Progenitor cell of endocrine pancreas (in vitro differentiated cells): ENCODE measurements around the gene BCAS3. TPM values are rescaled to one million over a fixed set of nuclear protein-coding genes. Genes with fewer than 3 reads are reported as not detected.
"Not testable (repeated sequence)": the region's sequence is repeated elsewhere in the genome, so short reads cannot be mapped to it uniquely, and the experiment has no call there.

Experiments
- DNase-seq: peaks from one replicate; pipeline ENCODE4 v3.0.0; 2021; ENCODE audit warnings: low spot score; ENCODE audit not compliant: unreplicated experiment
- H3K27ac Mint-ChIP-seq: 2 replicates; pipeline ENCODE4 v1.8.0; 2021; ENCODE audit warnings: mild to moderate bottlenecking, moderate library complexity, mixed read lengths
- H3K27me3 Mint-ChIP-seq: 2 replicates; pipeline ENCODE4 v1.8.0; 2021; ENCODE audit warnings: mixed read lengths
- H3K36me3 Mint-ChIP-seq: 2 replicates; pipeline ENCODE4 v1.8.0; 2022; ENCODE audit warnings: mixed read lengths; ENCODE audit not compliant: insufficient read depth
- H3K4me1 Mint-ChIP-seq: 2 replicates; pipeline ENCODE4 v1.8.0; 2021; ENCODE audit warnings: low read depth, mixed read lengths
- H3K4me3 Mint-ChIP-seq: 2 replicates; pipeline ENCODE4 v1.8.0; 2021; ENCODE audit warnings: low read depth, mild to moderate bottlenecking, moderate library complexity, mixed read lengths
- H3K9me3 Mint-ChIP-seq: 2 replicates; pipeline ENCODE4 v1.8.0; 2021; ENCODE audit warnings: low read depth, mixed read lengths
- CTCF ChIP-seq: fragments of 200-600 bp; sonication (generic); IDR thresholded peaks from one replicate; pipeline ENCODE4 v1.5.0; 2021; ENCODE audit warnings: antibody characterized with exemption, mild to moderate bottlenecking; ENCODE audit not compliant: unreplicated experiment
- total RNA-seq: library from RNA; stranded (reverse); gene quantifications from 2 replicates; pipeline ENCODE4 v1.2.1, GENCODE V29; 2021

Gene BCAS3
- total RNA-seq, 1 donor from 2014 or later = 36.1 TPM

- no peak for DNase-seq
- Mint-ChIP-seq H3K27me3 (no peaks in the 10 kb centered on the region), H3K36me3 (peaks cover 4% of the 10 kb centered on the region), H3K4me3 (no peak overlapping the region), H3K9me3 (peaks cover 8% of the 10 kb centered on the region), H3K4me1 (no peaks in the 10 kb centered on the region), H3K27ac (no peak overlapping the region)
- TF ChIP-seq CTCF = no peak
These were observed 74.2 kb downstream of the BCAS3 start for GRCh38 chr17:60751884-60752283.

- no peak for DNase-seq
- Mint-ChIP-seq H3K27ac (no peak overlapping the region), H3K9me3 (peaks cover 8% of the 10 kb centered on the region), H3K27me3 (no peaks in the 10 kb centered on the region), H3K4me1 (no peaks in the 10 kb centered on the region), H3K4me3 (no peak overlapping the region), H3K36me3 (peaks cover 4% of the 10 kb centered on the region)
- TF ChIP-seq CTCF = no peak
These were observed 75.4 kb downstream of the BCAS3 start for GRCh38 chr17:60752873-60753577.

GRCh38 chr17:60754057-60754604, 76.5 kb downstream of the BCAS3 start:
- DNase-seq = no peak
- Mint-ChIP-seq H3K27ac (no peak overlapping the region), H3K36me3 (peaks cover 4% of the 10 kb centered on the region), H3K9me3 (peaks cover 8% of the 10 kb centered on the region), H3K4me1 (no peaks in the 10 kb centered on the region), H3K4me3 (no peak overlapping the region), H3K27me3 (no peaks in the 10 kb centered on the region)
- no peak for TF ChIP-seq CTCF

GRCh38 chr17:60756798-60757197, 79.1 kb downstream of the BCAS3 start:
- H3K4me3 Mint-ChIP-seq, H3K4me1 Mint-ChIP-seq, H3K27me3 Mint-ChIP-seq, H3K27ac Mint-ChIP-seq, H3K36me3 Mint-ChIP-seq, DNase-seq: not testable (repeated sequence)
- H3K9me3 Mint-ChIP-seq = peaks cover 13% of the 10 kb centered on the region

- Mint-ChIP-seq H3K4me3 (no peak overlapping the region), H3K27ac (no peak overlapping the region), H3K9me3 (peaks cover 17% of the 10 kb centered on the region), H3K36me3 (peaks cover 9% of the 10 kb centered on the region), H3K4me1 (no peaks in the 10 kb centered on the region), H3K27me3 (no peaks in the 10 kb centered on the region)
- no peak for DNase-seq
- TF ChIP-seq CTCF = no peak
These were observed 79.8 kb downstream of the BCAS3 start for GRCh38 chr17:60757437-60757836.

- no peak overlapping the region for H3K27ac Mint-ChIP-seq
- H3K27me3 Mint-ChIP-seq = no peaks in the 10 kb centered on the region
- H3K4me1 Mint-ChIP-seq = no peaks in the 10 kb centered on the region
- peaks cover 28% of the 10 kb centered on the region for H3K9me3 Mint-ChIP-seq
- DNase-seq = no peak
- H3K36me3 Mint-ChIP-seq = peaks cover 13% of the 10 kb centered on the region
- TF ChIP-seq CTCF = no peak
- no peak overlapping the region for H3K4me3 Mint-ChIP-seq
These were observed 82.1 kb downstream of the BCAS3 start for GRCh38 chr17:60759756-60760155.

GRCh38 chr17:60761301-60761700, 83.7 kb downstream of the BCAS3 start:
- peaks cover 16% of the 10 kb centered on the region for H3K36me3 Mint-ChIP-seq
- not testable (repeated sequence) for H3K4me3 Mint-ChIP-seq, H3K27ac Mint-ChIP-seq, H3K27me3 Mint-ChIP-seq, H3K4me1 Mint-ChIP-seq, DNase-seq
- peaks cover 33% of the 10 kb centered on the region for H3K9me3 Mint-ChIP-seq
